Activated T-cell treated with anti-CD3 and anti-CD28 coated beads, Interleukin-2, amount 50 U/mL, for 24 hours (primary cell): ENCODE measurements around the gene EDIL3.

Experiments
- DNase-seq: peaks from one replicate; pipeline ENCODE4 v3.0.0-alpha.2; 2020
- H3K27ac Mint-ChIP-seq: 2 replicates; pipeline ENCODE4 v1.8.0; 2020; ENCODE audit warnings: mild to moderate bottlenecking, mixed read lengths
- H3K27me3 Mint-ChIP-seq: 2 replicates; pipeline ENCODE4 v1.8.0; 2020; ENCODE audit warnings: mixed read lengths
- H3K36me3 Mint-ChIP-seq: 2 replicates; pipeline ENCODE4 v1.8.0; 2020; ENCODE audit warnings: low read depth, mixed read lengths
- H3K4me1 Mint-ChIP-seq: 2 replicates; pipeline ENCODE4 v1.8.0; 2020; ENCODE audit warnings: low read depth, mixed read lengths
- H3K4me3 Mint-ChIP-seq: 2 replicates; pipeline ENCODE4 v1.8.0; 2020; ENCODE audit warnings: mild to moderate bottlenecking, moderate library complexity, mixed read lengths
- H3K9me3 Mint-ChIP-seq: 2 replicates; pipeline ENCODE4 v1.8.0; 2020; ENCODE audit warnings: mixed read lengths

Gene EDIL3

DNA sequence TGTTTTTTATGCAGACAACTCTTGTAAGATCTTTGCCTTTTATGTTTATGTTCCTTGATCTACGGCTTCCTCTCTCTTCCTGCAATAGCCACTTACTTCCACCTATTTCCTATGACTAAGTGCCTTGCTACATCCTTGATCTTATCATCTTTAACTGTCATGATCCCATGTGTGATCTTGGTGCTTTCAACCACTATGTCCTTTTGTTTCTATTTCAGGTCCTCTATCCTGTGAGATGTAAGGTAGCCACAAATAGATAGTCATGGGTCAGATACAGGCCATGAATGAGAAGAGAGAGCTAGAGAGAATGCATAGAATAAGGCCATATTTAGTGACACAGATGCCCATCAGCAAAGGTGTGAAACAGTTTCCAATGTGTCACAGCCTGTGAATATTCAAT, 420.4 kb downstream of the EDIL3 start:
- DNase-seq: no peak
- H3K36me3 Mint-ChIP-seq: no peaks in the 10 kb centered on the region
- H3K27ac Mint-ChIP-seq: no peak overlapping the region
- H3K27me3 Mint-ChIP-seq: no peaks in the 10 kb centered on the region
- H3K4me3 Mint-ChIP-seq: no peak overlapping the region
- H3K9me3 Mint-ChIP-seq: no peaks in the 10 kb centered on the region
- no peaks in the 10 kb centered on the region for H3K4me1 Mint-ChIP-seq

DNA sequence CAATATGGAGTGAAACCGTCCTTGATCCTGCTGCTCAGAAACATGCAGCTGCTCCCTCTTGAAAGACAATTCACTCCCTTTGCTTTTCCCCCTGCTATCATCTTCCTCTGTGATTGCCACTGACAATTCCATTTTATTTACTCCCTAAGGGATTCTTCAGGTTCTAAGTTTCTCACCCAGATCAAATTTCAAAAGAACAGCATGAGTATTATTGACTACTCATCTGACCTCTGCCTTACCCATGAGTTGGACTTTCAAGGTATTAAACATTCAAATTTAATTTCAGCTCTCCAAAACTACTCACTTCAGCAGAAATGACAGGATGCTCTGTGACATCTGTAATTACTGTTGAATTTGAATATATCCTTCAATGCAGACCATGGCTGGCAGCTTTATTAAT, 427.5 kb downstream of the EDIL3 start:
- H3K27me3 Mint-ChIP-seq: no peaks in the 10 kb centered on the region
- H3K4me1 Mint-ChIP-seq: no peaks in the 10 kb centered on the region
- no peak overlapping the region for H3K27ac Mint-ChIP-seq
- no peaks in the 10 kb centered on the region for H3K36me3 Mint-ChIP-seq
- H3K4me3 Mint-ChIP-seq: no peak overlapping the region
- DNase-seq: no peak
- no peaks in the 10 kb centered on the region for H3K9me3 Mint-ChIP-seq

DNA sequence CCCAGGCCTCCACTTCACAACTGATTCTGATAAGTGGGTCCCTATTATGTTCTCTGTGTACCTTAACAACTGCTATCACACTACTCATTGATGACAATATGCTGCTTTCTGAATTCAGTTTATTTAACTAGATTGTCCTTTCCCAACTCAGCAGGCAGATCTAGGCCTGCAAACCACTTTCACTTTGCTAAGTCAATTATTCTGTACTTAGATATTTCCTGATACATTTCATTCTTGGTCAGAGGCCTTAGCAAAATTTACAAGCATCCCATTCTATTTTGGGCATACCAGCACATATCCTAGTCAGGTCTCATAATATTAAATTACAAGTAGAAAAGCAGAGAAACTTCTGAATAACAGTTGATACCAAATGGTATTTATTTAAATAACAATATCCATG, 428.3 kb downstream of the EDIL3 start:
- Mint-ChIP-seq H3K4me3 (no peak overlapping the region), H3K4me1 (no peaks in the 10 kb centered on the region), H3K27me3 (no peaks in the 10 kb centered on the region), H3K36me3 (no peaks in the 10 kb centered on the region), H3K9me3 (no peaks in the 10 kb centered on the region), H3K27ac (no peak overlapping the region)
- no peak for DNase-seq

- Mint-ChIP-seq H3K4me1 (no peaks in the 10 kb centered on the region), H3K27me3 (no peaks in the 10 kb centered on the region)
- no peak for DNase-seq
Measured at GRCh38 chr5:83955916-83956315, 428.8 kb downstream of the EDIL3 start.

GRCh38 chr5:83947763-83948162, 436.9 kb downstream of the EDIL3 start:
- H3K9me3 Mint-ChIP-seq: no peaks in the 10 kb centered on the region
- no peaks in the 10 kb centered on the region for H3K4me1 Mint-ChIP-seq
- H3K27me3 Mint-ChIP-seq: no peaks in the 10 kb centered on the region
- no peak overlapping the region for H3K27ac Mint-ChIP-seq
- no peaks in the 10 kb centered on the region for H3K36me3 Mint-ChIP-seq
- DNase-seq: no peak
- H3K4me3 Mint-ChIP-seq: no peak overlapping the region

More at GRCh38 chr5:83955916-83956315, 428.8 kb downstream of the EDIL3 start:
- H3K9me3 Mint-ChIP-seq: no peaks in the 10 kb centered on the region
- H3K36me3 Mint-ChIP-seq: no peaks in the 10 kb centered on the region
- no peak overlapping the region for H3K27ac Mint-ChIP-seq
- no peak overlapping the region for H3K4me3 Mint-ChIP-seq

GRCh38 chr5:83946516-83946915, 438.2 kb downstream of the EDIL3 start:
- H3K4me3 Mint-ChIP-seq: no peak overlapping the region
- H3K4me1 Mint-ChIP-seq: no peaks in the 10 kb centered on the region
- H3K27me3 Mint-ChIP-seq: no peaks in the 10 kb centered on the region
- no peaks in the 10 kb centered on the region for H3K36me3 Mint-ChIP-seq
- no peak for DNase-seq
- H3K9me3 Mint-ChIP-seq: no peaks in the 10 kb centered on the region
- H3K27ac Mint-ChIP-seq: no peak overlapping the region

GRCh38 chr5:83942155-83942554, 442.5 kb downstream of the EDIL3 start:
- Mint-ChIP-seq H3K27me3 (no peaks in the 10 kb centered on the region), H3K4me3 (no peak overlapping the region), H3K36me3 (no peaks in the 10 kb centered on the region), H3K27ac (no peak overlapping the region), H3K4me1 (no peaks in the 10 kb centered on the region), H3K9me3 (no peaks in the 10 kb centered on the region)
- no peak for DNase-seq

DNA sequence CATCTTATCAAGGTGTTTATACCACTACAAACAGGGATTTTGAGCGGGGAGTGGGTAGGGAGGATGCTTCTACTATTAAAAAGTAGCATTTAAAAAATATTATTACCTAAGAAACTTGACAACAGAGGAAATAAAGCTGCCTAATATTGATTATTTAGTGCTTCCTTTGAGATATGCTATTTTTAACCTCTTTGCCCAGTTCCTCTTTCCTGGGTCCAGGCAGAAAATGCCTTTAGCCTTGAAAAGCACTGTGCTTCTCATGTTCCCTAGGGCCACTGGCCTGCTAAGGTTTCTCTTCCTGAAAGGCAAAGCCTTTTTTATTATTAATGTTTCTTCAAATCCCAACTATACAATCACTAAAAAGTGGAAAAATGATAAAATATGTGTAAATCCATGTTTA, 446.8 kb downstream of the EDIL3 start:
- Mint-ChIP-seq H3K27ac (no peak overlapping the region), H3K9me3 (no peaks in the 10 kb centered on the region), H3K4me3 (no peak overlapping the region), H3K27me3 (no peaks in the 10 kb centered on the region), H3K4me1 (no peaks in the 10 kb centered on the region), H3K36me3 (no peaks in the 10 kb centered on the region)
- no peak for DNase-seq

DNA sequence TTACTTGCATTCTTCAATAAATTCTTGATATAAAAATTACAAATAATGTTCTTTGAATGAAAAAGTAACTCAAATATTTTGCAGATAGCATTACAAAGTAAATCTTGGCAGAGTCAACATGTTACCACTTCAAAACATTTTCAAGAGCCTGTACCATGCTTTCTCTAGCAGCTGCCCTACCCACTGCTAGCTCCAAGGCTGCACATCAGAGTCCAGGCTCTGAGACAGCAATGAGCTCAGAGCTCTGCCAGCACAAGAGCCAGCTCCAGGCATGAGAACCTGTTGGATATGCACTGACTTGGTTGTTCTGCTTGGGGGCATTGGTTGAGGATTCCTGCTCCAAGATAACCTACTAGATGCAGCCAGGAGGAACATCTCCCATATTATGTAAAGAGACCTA, 452.7 kb downstream of the EDIL3 start:
- H3K36me3 Mint-ChIP-seq: no peaks in the 10 kb centered on the region
- no peak for DNase-seq
- H3K4me3 Mint-ChIP-seq: no peak overlapping the region
- no peak overlapping the region for H3K27ac Mint-ChIP-seq
- no peaks in the 10 kb centered on the region for H3K27me3 Mint-ChIP-seq
- H3K4me1 Mint-ChIP-seq: no peaks in the 10 kb centered on the region
- H3K9me3 Mint-ChIP-seq: no peaks in the 10 kb centered on the region

- no peaks in the 10 kb centered on the region for H3K4me1 Mint-ChIP-seq
- no peaks in the 10 kb centered on the region for H3K9me3 Mint-ChIP-seq
- no peak overlapping the region for H3K27ac Mint-ChIP-seq
- peak; percentile 41 for DNase-seq
- H3K27me3 Mint-ChIP-seq: no peaks in the 10 kb centered on the region
- no peak overlapping the region for H3K4me3 Mint-ChIP-seq
- no peaks in the 10 kb centered on the region for H3K36me3 Mint-ChIP-seq
Measured at GRCh38 chr5:83927140-83927733, 457.4 kb downstream of the EDIL3 start.

- DNase-seq: no peak
- H3K4me3 Mint-ChIP-seq: no peak overlapping the region
- no peak overlapping the region for H3K27ac Mint-ChIP-seq
- H3K4me1 Mint-ChIP-seq: no peaks in the 10 kb centered on the region
- no peaks in the 10 kb centered on the region for H3K36me3 Mint-ChIP-seq
- H3K27me3 Mint-ChIP-seq: no peaks in the 10 kb centered on the region
- no peaks in the 10 kb centered on the region for H3K9me3 Mint-ChIP-seq
Measured at GRCh38 chr5:83925955-83926337, 458.7 kb downstream of the EDIL3 start.

DNA sequence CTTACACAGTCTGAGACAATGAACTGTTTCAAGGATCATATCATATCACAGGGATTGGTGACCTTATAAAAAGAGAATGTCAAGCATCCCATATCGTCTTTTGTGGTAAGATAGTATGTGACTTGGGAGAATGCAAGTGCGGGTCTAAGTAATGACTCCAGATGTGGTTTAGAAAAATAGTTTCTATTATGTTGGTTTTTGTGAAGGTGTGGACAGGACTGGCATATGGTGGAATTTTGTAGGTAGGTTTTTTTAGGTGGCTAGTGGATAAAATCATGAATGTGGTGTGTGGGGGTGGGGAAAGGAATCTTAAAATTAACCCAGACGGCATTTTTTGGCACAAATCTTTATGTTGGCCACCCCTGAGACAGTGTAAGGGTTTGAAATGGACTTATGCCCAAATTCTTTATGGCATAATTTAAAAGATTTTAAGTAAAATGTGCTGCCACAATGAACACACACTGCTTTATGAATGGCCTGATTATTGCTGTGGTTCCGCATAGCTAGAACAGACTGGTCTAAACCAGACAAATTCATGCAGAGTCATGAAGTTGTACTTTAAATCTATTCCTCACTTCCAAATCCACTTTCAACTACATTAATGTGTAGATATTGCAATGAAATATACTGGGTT, 459.2 kb downstream of the EDIL3 start:
- Mint-ChIP-seq H3K4me1 (no peaks in the 10 kb centered on the region), H3K27me3 (no peaks in the 10 kb centered on the region), H3K4me3 (no peak overlapping the region), H3K27ac (no peak overlapping the region), H3K36me3 (no peaks in the 10 kb centered on the region), H3K9me3 (no peaks in the 10 kb centered on the region)
- no peak for DNase-seq

GRCh38 chr5:83924891-83925290, 459.8 kb downstream of the EDIL3 start:
- Mint-ChIP-seq H3K36me3 (no peaks in the 10 kb centered on the region), H3K4me1 (no peaks in the 10 kb centered on the region), H3K27me3 (no peaks in the 10 kb centered on the region), H3K9me3 (no peaks in the 10 kb centered on the region), H3K27ac (no peak overlapping the region), H3K4me3 (no peak overlapping the region)
- DNase-seq: no peak

- DNase-seq: no peak
- no peaks in the 10 kb centered on the region for H3K9me3 Mint-ChIP-seq
- H3K27me3 Mint-ChIP-seq: no peaks in the 10 kb centered on the region
Measured at GRCh38 chr5:83924171-83924570, 460.5 kb downstream of the EDIL3 start.

GRCh38 chr5:83922699-83923098, 462.0 kb downstream of the EDIL3 start:
- Mint-ChIP-seq H3K4me1 (no peaks in the 10 kb centered on the region), H3K27me3 (peaks cover 3% of the 10 kb centered on the region), H3K36me3 (no peaks in the 10 kb centered on the region), H3K27ac (no peak overlapping the region), H3K4me3 (no peak overlapping the region), H3K9me3 (no peaks in the 10 kb centered on the region)
- DNase-seq: no peak

More at GRCh38 chr5:83924171-83924570, 460.5 kb downstream of the EDIL3 start:
- H3K27ac Mint-ChIP-seq: no peak overlapping the region
- no peak overlapping the region for H3K4me3 Mint-ChIP-seq
- H3K4me1 Mint-ChIP-seq: no peaks in the 10 kb centered on the region
- H3K36me3 Mint-ChIP-seq: no peaks in the 10 kb centered on the region
